Liver (tissue), 3 donors: Measurements from ENCODE around the gene NHSL2.

Source experiments
- HNF4G ChIP-seq: IDR thresholded peaks from 2 replicates; pipeline ENCODE4 v1.6.1; 2016; ENCODE audit warnings: antibody characterized with exemption
- RAD21 ChIP-seq, 2 donors: IDR thresholded peaks; 2 replicates each; pipeline ENCODE4 v1.6.1; 2016; ENCODE audit warnings: antibody characterized with exemption in 2 of 2, mild to moderate bottlenecking in 2 of 2
- SP1 ChIP-seq: IDR thresholded peaks from 2 replicates; pipeline ENCODE4 v1.6.1; 2018; ENCODE audit warnings: antibody characterized with exemption, mild to moderate bottlenecking
- TF ChIP-seq, protein P1 (sequence below): IDR thresholded peaks from 2 replicates; pipeline ENCODE4 v1.6.1; 2016; ENCODE audit warnings: antibody characterized with exemption
- TF ChIP-seq, protein P2 (sequence below): fragments of 150-350 bp; IDR thresholded peaks from 2 replicates; pipeline ENCODE4 v1.5.1; 2017; ENCODE audit warnings: improper control_type of control experiment, low read depth, low read length; ENCODE audit not compliant: missing input control
- donor health status: healthy.
- donor health status: healthy.

DNA sequence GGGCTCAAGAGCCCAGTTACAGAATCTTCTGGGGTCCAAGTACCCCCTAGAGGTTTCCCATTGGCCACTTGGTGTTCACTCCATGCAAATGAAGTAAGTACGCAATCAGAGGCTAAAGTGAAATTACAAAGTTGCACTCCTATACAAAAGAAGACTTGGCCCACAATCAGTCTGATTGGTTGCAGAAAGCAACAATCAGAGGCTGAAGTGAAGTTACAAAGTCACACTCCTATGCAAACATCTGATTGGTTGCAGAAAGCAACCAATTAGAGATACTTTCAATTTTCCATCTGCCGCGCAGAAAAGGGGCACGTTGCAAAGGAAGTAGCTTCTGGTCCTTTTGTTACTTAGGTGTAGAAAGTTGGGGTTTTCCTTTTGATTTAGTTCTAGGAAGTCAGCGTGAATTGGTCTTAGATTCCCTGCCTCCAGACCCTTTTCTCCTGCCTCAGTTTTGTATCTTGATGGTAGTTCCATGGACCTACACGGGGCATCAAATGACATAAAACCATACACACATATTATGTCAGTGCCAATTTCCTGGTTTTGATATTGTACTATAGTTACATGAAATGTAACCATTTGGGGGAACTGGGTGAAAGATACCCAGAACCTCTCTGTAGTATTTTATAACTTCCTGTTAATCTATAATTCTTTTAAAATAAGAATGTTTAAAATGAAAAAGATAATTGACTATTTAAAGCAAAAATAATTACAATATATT is 258.5 kb downstream of the NHSL2 start:
- TF ChIP-seq, protein P1, sequence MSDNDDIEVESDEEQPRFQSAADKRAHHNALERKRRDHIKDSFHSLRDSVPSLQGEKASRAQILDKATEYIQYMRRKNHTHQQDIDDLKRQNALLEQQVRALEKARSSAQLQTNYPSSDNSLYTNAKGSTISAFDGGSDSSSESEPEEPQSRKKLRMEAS: no peak
- no peak for TF ChIP-seq RAD21 (IDR thresholded peaks at IDR 0.05)
- TF ChIP-seq, protein P2, sequence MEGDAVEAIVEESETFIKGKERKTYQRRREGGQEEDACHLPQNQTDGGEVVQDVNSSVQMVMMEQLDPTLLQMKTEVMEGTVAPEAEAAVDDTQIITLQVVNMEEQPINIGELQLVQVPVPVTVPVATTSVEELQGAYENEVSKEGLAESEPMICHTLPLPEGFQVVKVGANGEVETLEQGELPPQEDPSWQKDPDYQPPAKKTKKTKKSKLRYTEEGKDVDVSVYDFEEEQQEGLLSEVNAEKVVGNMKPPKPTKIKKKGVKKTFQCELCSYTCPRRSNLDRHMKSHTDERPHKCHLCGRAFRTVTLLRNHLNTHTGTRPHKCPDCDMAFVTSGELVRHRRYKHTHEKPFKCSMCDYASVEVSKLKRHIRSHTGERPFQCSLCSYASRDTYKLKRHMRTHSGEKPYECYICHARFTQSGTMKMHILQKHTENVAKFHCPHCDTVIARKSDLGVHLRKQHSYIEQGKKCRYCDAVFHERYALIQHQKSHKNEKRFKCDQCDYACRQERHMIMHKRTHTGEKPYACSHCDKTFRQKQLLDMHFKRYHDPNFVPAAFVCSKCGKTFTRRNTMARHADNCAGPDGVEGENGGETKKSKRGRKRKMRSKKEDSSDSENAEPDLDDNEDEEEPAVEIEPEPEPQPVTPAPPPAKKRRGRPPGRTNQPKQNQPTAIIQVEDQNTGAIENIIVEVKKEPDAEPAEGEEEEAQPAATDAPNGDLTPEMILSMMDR: no peak
- no peak for TF ChIP-seq SP1
- no peak for TF ChIP-seq HNF4G
